Measurements from ENCODE around the gene MEGF11.
A peak's percentile ranks its signal among the peaks of the same experiment; 100 is the strongest.

MEGF11 gene

DNA sequence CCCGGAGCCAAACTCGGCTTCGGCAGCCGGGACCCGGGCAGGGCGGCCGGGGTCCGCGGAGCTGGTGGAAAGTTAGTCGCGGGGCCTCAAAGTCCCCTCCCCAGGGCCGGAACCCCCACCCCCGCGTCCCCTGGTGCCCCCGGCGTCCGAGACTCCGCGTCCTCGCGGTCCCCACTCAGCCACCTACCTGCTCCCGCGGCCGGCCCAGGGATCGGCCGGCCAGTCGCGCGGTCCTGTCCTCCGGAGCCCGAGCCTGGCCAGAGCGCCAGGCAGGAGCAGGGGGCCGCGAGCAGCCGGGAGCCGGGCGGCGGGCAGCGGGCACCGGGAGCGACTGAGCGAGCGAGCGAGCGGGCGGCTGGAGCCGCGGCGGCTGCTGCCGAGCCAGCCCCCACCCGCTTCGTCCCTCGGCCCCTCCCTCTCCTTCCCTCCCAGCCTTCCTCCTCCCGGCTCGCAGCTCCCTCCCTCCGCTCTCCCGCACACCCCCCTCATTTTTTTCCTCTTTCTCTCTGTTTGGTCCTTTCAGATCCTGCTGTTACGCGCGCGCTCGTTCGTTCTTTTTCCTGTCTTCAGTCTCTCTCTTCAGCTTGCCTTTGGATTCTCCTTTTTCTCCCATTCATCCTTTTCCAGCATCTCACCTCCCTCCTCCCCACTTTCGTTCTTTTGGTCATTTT, at the start of gene MEGF11:
TSS of gene MEGF11 (minus strand) at position 333 of the 671 bp plus-strand sequence. CDS start 125,347 bp downstream, outside the sequence.
- no peak within 1 kb of the TSS for H3K27ac ChIP-seq (ENCODE audit: low read depth, low read length)
- no peaks in the 10 kb centered on the region for H3K9me3 ChIP-seq (ENCODE audit: control insufficient read depth in 5 of 5, low read length in 5 of 5)
- peak within 1 kb of the TSS; percentile 73 to 89 (median 79) for H3K4me3 ChIP-seq (ENCODE audit: low read depth in 1 of 5, low read length in 5 of 5)
- peaks cover 2 to 31% (median 26%) of the 10 kb centered on the region in 5 donors for H3K4me1 ChIP-seq (ENCODE audit: control insufficient read depth in 5 of 5, insufficient read depth in 5 of 5, low read length in 5 of 5)
- H3K36me3 ChIP-seq (ENCODE audit: control insufficient read depth in 5 of 5, insufficient read depth in 5 of 5, low read length in 5 of 5) = no peaks in the 10 kb centered on the region
- peak within 1 kb of the TSS in 2 of 5 donors; percentile 53 to 64 for H3K9ac ChIP-seq (ENCODE audit: low read length in 5 of 5)
- peaks cover 29 to 57% (median 49%) of the 10 kb centered on the region in 5 donors for H3K27me3 ChIP-seq (ENCODE audit: control insufficient read depth in 5 of 5, insufficient read depth in 4 of 5, low read length in 5 of 5)

- Histone ChIP-seq H3K27ac (ENCODE audit: low read depth, low read length) (no peak overlapping the region), H3K9me3 (ENCODE audit: control insufficient read depth in 5 of 5, low read length in 5 of 5) (no peaks in the 10 kb centered on the region), H3K4me1 (ENCODE audit: control insufficient read depth in 5 of 5, insufficient read depth in 5 of 5, low read length in 5 of 5) (peaks cover 0 to 9% (median 5%) of the 10 kb centered on the region in 5 donors), H3K36me3 (ENCODE audit: control insufficient read depth in 5 of 5, insufficient read depth in 5 of 5, low read length in 5 of 5) (peaks cover 3 to 29% (median 15%) of the 10 kb centered on the region in 5 donors), H3K9ac (ENCODE audit: low read length in 5 of 5) (no peak overlapping the region), H3K27me3 (ENCODE audit: control insufficient read depth in 5 of 5, insufficient read depth in 4 of 5, low read length in 5 of 5) (no peaks in the 10 kb centered on the region), H3K4me3 (ENCODE audit: low read depth in 1 of 5, low read length in 5 of 5) (no peak overlapping the region)
These were observed 49.1 kb upstream of the MEGF11 start for GRCh38 chr15:66302489-66303278.

- Histone ChIP-seq H3K36me3 (ENCODE audit: control insufficient read depth in 5 of 5, insufficient read depth in 5 of 5, low read length in 5 of 5) (peaks cover 0 to 10% (median 4%) of the 10 kb centered on the region in 5 donors), H3K4me1 (ENCODE audit: control insufficient read depth in 5 of 5, insufficient read depth in 5 of 5, low read length in 5 of 5) (peaks cover 6 to 26% (median 17%) of the 10 kb centered on the region in 5 donors), H3K9ac (ENCODE audit: low read length in 5 of 5) (no peak overlapping the region), H3K27ac (ENCODE audit: low read depth, low read length) (no peak overlapping the region), H3K4me3 (ENCODE audit: low read depth in 1 of 5, low read length in 5 of 5) (no peak overlapping the region), H3K27me3 (ENCODE audit: control insufficient read depth in 5 of 5, insufficient read depth in 4 of 5, low read length in 5 of 5) (no peaks in the 10 kb centered on the region), H3K9me3 (ENCODE audit: control insufficient read depth in 5 of 5, low read length in 5 of 5) (no peaks in the 10 kb centered on the region)
These were observed 45.3 kb upstream of the MEGF11 start for GRCh38 chr15:66298803-66299251.

DNA sequence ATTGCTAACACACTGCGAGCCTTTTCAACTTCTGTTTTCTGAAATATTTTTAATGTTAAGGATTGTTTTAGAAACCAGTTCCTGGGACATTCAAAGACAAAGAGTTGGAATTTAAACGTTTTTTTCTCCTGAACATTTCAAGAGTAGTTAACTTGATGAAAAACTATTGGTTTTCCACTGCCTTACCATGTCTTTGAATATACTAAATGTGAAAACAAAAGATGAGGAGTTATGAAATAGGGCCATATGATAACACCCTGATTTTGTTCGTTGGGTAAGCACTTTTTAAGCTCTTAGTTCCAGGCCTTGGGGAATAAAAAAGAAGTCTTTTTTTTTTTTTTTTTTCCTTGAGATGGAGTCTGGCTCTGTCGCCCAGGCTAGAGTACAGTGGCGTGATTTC, 42.6 kb upstream of the MEGF11 start:
- no peaks in the 10 kb centered on the region for H3K9me3 ChIP-seq (ENCODE audit: control insufficient read depth in 5 of 5, low read length in 5 of 5)
- H3K4me3 ChIP-seq (ENCODE audit: low read depth in 1 of 5, low read length in 5 of 5) = no peak overlapping the region
- H3K4me1 ChIP-seq (ENCODE audit: control insufficient read depth in 5 of 5, insufficient read depth in 5 of 5, low read length in 5 of 5) = peaks cover 6 to 32% (median 26%) of the 10 kb centered on the region in 5 donors
- H3K27me3 ChIP-seq (ENCODE audit: control insufficient read depth in 5 of 5, insufficient read depth in 4 of 5, low read length in 5 of 5) = no peaks in the 10 kb centered on the region
- H3K9ac ChIP-seq (ENCODE audit: low read length in 5 of 5) = no peak overlapping the region
- peaks cover 0 to 10% (median 4%) of the 10 kb centered on the region in 5 donors for H3K36me3 ChIP-seq (ENCODE audit: control insufficient read depth in 5 of 5, insufficient read depth in 5 of 5, low read length in 5 of 5)
- no peak overlapping the region for H3K27ac ChIP-seq (ENCODE audit: low read depth, low read length)

DNA sequence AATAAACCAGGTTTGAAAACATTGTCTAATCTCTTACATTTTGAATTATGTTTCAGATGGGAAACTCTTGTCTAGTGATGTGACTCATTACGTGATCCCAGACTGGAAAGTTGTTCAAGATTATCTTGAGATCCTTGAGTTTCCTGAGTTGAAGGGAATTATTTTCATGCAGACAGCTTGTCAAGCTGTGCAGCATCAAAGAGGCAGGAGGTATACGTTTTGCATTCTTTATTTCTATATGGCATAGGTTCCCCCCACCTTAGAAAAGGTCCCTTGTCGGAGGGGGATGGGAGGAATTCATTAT, 41.3 kb upstream of the MEGF11 start:
- Histone ChIP-seq H3K4me3 (ENCODE audit: low read depth in 1 of 5, low read length in 5 of 5) (peak overlapping the region in 2 of 5 donors; percentile 83 to 90), H3K36me3 (ENCODE audit: control insufficient read depth in 5 of 5, insufficient read depth in 5 of 5, low read length in 5 of 5) (peaks cover 0 to 5% (median 0%) of the 10 kb centered on the region in 5 donors), H3K27me3 (ENCODE audit: control insufficient read depth in 5 of 5, insufficient read depth in 4 of 5, low read length in 5 of 5) (no peaks in the 10 kb centered on the region), H3K9ac (ENCODE audit: low read length in 5 of 5) (peak overlapping the region in 4 of 5 donors; percentile 92 to 98 (median 97)), H3K27ac (ENCODE audit: low read depth, low read length) (peak overlapping the region; percentile 81), H3K4me1 (ENCODE audit: control insufficient read depth in 5 of 5, insufficient read depth in 5 of 5, low read length in 5 of 5) (peaks cover 6 to 32% (median 26%) of the 10 kb centered on the region in 5 donors), H3K9me3 (ENCODE audit: control insufficient read depth in 5 of 5, low read length in 5 of 5) (no peaks in the 10 kb centered on the region)

DNA sequence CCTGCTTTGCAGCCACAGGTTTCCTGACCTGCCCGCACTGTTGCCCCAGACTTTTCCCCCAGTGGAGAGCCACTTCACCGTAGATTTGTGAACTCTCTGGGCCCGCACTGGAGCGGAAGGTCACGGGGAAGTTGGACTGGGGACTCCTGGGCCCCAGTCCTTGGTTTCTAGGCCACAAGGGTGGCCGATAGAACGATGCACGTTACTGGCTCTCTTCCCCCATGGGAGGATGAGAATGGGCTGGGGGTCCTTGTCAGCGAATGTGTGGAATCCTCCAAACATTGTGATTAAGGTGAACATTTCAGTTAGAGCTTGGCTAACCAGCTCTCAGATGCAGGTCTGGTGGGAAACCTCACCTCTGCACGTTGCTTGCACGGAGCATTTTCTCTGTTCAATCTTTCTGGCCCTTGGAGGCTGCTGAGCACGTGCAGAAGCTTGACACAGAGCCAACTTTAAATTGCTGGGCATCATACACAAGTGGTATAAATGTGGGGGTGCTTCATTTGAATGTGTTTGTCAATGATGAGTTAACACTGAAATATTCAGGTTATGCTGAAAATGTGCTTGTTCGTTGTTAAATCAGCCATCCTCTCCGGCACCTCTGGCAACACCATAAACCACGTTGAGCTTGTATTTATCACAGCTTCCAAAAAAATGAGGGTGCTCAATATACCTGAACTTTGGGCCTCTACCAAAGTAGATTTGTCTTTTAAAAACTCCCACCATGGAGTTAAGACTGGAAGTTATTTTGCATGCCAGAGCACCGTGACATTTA, 40.8 kb upstream of the MEGF11 start:
- Histone ChIP-seq H3K36me3 (ENCODE audit: control insufficient read depth in 5 of 5, insufficient read depth in 5 of 5, low read length in 5 of 5) (peaks cover 0 to 5% (median 0%) of the 10 kb centered on the region in 5 donors), H3K4me1 (ENCODE audit: control insufficient read depth in 5 of 5, insufficient read depth in 5 of 5, low read length in 5 of 5) (peaks cover 6 to 32% (median 26%) of the 10 kb centered on the region in 5 donors), H3K4me3 (ENCODE audit: low read depth in 1 of 5, low read length in 5 of 5) (peak overlapping the region; percentile 64 to 90 (median 83)), H3K9ac (ENCODE audit: low read length in 5 of 5) (peak overlapping the region; percentile 92 to 98 (median 96)), H3K27ac (ENCODE audit: low read depth, low read length) (peak overlapping the region; percentile 81), H3K9me3 (ENCODE audit: control insufficient read depth in 5 of 5, low read length in 5 of 5) (no peaks in the 10 kb centered on the region), H3K27me3 (ENCODE audit: control insufficient read depth in 5 of 5, insufficient read depth in 4 of 5, low read length in 5 of 5) (no peaks in the 10 kb centered on the region)

DNA sequence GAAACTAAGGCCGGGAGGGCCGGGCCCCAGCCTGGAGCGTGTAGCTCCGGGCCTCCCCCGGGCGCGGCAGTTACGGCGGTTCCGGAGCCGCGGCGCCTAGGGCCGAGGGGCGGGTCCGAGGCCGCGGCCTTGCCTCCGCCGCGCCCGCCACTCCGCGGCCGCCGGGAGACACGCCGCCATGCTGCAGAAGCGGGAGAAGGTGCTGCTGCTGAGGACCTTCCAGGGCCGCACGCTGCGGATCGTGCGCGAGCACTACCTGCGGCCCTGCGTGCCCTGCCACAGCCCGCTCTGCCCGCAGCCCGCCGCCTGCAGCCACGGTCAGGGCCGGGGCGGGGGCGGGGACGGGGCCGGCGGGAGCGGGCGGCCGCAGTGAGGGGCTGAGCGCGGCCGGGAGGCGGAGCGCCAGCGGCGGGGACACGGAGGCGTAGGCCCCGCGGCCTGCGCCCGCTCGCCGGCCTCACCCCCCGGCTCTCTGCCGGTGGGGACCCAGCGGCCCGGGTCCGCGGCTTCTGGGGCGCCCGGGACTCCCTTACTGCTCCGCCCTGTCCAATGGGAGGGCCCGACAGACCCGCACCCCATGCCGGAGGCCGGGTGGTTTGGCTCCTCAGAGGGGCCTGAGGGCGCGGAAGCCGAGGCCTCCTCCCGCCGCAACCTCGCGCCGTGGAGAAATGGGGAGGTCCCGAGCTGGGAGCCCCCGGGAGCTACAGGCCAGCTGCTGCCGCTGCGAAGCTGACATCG, 40.0 kb upstream of the MEGF11 start, which contains the start of gene DIS3L:
TSS of gene DIS3L (plus strand) at position 150 of the 738 bp plus-strand sequence. CDS start at position 179, 29 bp downstream.
- Histone ChIP-seq H3K4me1 (ENCODE audit: control insufficient read depth in 5 of 5, insufficient read depth in 5 of 5, low read length in 5 of 5) (peaks cover 6 to 36% (median 26%) of the 10 kb centered on the region in 5 donors), H3K4me3 (ENCODE audit: low read depth in 1 of 5, low read length in 5 of 5) (peak within 1 kb of the TSS; percentile 64 to 90 (median 83)), H3K27ac (ENCODE audit: low read depth, low read length) (peak within 1 kb of the TSS; percentile 86), H3K9ac (ENCODE audit: low read length in 5 of 5) (peak within 1 kb of the TSS; percentile 93 to 98 (median 97)), H3K36me3 (ENCODE audit: control insufficient read depth in 5 of 5, insufficient read depth in 5 of 5, low read length in 5 of 5) (peaks cover 0 to 2% (median 0%) of the 10 kb centered on the region in 5 donors), H3K27me3 (ENCODE audit: control insufficient read depth in 5 of 5, insufficient read depth in 4 of 5, low read length in 5 of 5) (no peaks in the 10 kb centered on the region), H3K9me3 (ENCODE audit: control insufficient read depth in 5 of 5, low read length in 5 of 5) (no peaks in the 10 kb centered on the region)

DNA sequence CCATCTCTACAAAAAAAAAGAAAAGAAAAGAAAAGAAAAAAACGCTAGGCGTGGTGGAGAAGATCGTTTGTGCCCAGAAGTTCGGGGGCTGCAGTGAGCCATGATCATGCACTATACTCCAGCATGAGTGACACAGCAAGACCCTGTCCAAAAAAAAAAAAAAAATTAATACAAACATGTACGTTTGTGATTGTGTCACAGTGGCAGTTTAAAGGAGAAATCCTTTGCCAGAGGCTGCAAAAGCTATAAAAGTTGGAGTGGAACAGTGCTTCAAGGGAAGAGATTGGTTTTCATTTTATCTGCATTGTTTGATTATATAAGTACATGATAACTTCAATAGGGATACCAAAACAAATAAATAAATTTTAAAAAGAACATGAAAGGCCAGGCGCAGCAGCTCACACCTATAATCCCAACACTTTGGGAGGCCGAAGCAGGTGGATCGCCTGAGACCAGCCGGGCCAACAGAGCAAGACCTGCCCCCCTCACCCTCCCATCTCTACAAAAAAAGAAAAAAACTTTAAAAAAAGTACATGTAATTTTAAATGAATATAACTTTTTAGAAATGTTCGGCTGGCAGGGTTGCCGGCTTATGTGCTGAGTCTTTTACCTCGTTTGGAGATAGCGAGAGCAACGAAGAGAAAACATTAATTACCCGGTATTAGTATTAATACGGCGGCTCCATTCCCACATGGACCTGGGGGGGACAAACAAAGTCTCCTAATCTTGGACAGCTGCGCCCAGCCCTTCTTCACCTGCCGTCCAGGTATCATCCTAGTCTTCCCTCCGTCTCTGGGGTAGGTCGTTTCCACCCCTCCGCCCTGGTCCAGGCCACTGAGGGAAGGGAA, 39.2 kb upstream of the MEGF11 start:
- H3K27ac ChIP-seq (ENCODE audit: low read depth, low read length) = peak overlapping the region; percentile 86
- peak overlapping the region; percentile 89 to 98 (median 95) for H3K9ac ChIP-seq (ENCODE audit: low read length in 5 of 5)
- H3K9me3 ChIP-seq (ENCODE audit: control insufficient read depth in 5 of 5, low read length in 5 of 5) = no peaks in the 10 kb centered on the region
- peak overlapping the region; percentile 64 to 86 (median 83) for H3K4me3 ChIP-seq (ENCODE audit: low read depth in 1 of 5, low read length in 5 of 5)
- no peaks in the 10 kb centered on the region for H3K27me3 ChIP-seq (ENCODE audit: control insufficient read depth in 5 of 5, insufficient read depth in 4 of 5, low read length in 5 of 5)
- peaks cover 0 to 1% (median 0%) of the 10 kb centered on the region in 5 donors for H3K36me3 ChIP-seq (ENCODE audit: control insufficient read depth in 5 of 5, insufficient read depth in 5 of 5, low read length in 5 of 5)
- peaks cover 6 to 36% (median 26%) of the 10 kb centered on the region in 5 donors for H3K4me1 ChIP-seq (ENCODE audit: control insufficient read depth in 5 of 5, insufficient read depth in 5 of 5, low read length in 5 of 5)

All from subcutaneous abdominal adipose tissue (tissue), 5 donors.